ENCODE results near the gene CEACAM1.
"Not testable (repeated sequence)": the region's sequence is repeated elsewhere in the genome, so short reads cannot be mapped to it uniquely, and the experiment has no call there.

Gene CEACAM1

DNA sequence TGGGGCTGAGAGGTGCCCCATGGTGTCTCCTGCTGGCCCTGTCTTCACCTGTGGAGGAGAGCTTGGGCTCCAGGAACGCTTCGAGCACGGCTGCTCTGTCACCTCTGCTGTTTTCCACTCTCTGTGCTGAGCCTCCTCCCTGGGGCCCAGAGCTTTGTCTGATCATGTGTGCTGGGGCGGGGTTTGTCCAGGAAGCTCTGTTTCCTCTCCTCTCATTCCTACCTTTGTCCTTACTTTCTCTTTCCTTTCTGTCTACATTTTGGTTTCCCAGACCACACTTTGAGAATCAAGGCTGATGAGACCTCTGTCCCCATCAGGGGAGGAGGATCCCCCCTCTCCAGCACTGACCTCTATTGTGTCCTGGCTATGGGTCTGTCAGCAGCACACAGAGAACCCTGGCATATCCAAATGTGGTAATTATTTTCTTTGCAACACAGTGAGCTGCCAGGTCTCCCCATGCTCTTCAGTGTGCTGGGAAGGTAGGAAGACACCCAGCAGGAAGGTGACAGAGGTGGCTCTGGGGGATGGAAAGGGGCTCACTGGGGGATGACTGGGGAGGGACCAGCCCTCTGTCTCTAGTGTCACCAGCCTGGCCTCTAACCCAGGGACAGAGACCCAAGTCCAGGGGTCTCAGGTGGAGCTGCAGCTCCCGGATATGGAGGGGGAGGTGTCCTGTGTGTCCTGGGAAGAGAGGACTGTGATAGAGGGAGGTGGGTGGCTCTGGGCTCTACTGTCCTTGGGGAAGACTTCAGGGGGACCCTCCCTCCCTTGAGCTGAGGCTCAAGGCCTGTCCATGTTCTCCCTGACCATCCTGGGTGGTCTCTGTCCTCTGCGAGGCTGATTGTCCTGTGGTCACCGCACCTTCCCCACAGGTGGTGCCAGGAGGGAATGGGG is at the start of gene CEACAM1:
CEACAM1 (minus strand) TSS at position 128 of the 894 bp plus-strand sequence; CDS start at position 21, 107 bp downstream.
- peak; percentile 46 for DNase-seq (ENCODE audit: low read depth)

DNA sequence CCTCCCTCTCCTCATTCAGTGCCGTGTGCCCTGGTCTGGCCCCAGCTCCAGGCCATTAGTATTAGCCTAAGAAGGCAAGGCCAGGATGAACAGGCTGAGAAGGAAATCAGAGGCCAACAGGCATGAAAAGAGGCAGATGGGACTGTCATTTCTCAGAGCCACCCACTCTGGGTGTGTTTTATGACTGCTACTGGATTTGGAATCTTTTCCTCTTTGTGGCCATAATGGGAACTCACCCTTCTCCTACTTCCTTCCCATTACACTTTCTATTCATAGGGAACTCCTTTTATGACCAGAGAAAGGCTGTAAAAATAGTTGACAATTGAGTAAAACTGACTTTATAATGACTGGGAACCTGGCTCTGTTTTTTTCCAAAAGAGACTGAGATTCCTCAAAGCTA is 48.7 kb upstream of the CEACAM1 start:
- DNase-seq (ENCODE audit: low read depth), result no peak

DNA sequence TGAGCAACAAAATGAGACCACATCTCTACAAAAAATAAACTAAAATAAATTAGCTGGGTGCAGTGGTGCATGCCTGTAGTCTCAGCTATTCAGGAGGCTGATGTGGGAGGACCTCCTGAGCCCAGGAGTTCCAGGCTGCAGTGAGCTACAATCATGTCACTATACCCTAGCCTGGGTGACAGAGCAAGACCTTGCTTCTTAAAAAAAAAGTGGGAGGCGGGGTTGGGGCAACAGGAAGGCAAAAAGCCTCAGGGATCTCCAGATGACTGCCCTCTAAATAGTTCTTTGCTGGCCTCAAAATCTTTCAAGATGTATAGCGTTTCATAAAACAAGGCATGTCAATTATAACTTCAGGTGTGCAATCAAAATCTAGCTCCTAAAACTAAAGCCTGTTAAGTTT is 48.0 kb upstream of the CEACAM1 start:
- no peak for DNase-seq (ENCODE audit: low read depth)

DNA sequence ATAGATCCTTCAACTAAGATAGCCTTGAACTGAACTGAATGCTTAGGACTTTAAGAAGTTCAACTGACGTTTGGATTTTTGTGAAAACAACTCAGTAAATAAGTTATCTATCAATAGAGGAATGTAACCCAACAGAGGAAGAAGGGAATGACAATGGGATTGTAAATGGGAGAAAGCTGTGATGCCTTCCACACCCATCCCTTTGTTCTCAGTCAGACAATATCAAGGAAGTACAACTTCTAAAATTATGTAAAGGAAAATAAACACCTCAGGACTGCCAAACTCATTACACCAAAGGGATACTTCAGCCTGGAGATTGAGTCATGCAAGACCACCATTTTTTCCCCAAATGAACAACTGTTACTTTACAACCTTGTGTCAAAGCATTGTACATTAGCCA is 45.4 kb upstream of the CEACAM1 start:
- DNase-seq (ENCODE audit: low read depth), result no peak

DNA sequence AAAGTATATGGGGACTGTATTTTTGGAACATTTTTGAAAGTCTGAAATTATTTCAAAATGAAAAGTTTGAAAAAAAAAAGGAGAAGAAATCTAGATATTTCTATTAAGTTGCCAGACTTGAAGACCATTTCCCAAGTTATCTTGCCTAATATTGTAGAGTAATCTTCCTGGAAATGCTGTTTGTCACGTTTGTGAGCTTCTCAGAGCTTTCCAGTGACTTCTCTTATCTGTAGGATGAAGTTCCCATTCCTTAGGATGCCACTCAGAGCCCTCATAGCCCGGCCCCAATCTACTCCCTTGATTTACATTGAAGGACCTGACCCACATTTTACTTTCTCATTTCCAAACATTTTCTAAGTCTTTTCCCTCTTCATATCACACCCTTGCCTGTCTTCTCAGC is 42.8 kb upstream of the CEACAM1 start:
- DNase-seq (ENCODE audit: low read depth), result no peak

DNA sequence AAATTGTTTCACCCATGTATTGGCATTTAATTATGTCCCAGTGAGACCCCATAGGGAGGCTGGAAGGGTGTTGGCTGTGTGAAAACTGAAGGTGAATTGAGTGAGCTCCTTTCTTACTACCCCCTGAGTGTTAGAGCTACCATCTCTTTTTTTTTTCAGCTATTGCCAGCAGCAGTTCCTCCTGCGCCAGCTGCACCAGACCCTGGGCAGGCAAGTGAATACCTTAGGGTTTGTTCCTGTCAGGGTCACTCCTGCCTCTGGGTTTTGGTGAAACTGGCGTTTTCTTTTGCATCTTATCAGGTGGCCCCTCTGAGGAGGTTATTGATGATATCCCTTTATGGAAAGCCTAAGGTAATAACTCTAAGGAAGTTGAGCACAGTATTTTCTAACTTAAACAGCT is 40.9 kb upstream of the CEACAM1 start:
- DNase-seq (ENCODE audit: low read depth), result no peak

DNA sequence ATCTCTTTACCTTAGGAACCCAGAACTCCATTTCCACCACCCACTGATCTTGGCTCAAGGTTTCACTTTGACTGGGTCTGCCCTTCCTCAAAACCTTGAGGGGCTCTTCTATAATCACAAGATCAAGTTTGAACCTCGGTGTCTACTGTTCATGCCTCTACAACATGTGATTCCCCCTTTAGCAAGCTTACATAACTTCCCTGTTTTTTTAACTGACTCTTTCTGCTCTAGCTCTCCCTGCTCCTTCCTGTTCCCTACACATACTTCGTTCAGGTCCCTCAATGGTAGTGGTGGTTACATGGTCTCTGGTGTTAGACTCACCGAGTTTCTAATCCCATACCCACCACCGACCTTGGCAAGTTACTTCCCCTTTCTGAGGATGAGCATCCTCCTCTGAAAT is 39.7 kb upstream of the CEACAM1 start:
- no peak for DNase-seq (ENCODE audit: low read depth)

DNA sequence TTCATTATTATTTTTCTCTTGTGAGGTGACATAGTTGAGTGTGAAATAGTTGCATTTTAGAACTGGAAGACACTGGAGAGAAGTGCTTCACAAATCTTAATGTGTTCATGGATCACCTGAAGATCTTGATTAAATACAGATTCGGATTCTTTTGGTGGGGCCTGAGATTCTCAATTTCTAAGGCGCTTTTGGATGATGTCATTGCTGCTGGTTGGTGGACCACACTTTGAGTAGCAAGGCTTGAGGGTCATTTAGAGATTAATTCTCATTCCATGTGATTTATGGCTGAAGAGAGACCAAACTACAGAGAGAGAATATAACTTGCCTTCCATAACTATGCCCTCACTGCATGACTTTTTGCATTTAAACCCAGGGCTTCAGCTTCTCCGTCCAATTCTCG is 39.3 kb upstream of the CEACAM1 start:
- no peak for DNase-seq (ENCODE audit: low read depth)

DNA sequence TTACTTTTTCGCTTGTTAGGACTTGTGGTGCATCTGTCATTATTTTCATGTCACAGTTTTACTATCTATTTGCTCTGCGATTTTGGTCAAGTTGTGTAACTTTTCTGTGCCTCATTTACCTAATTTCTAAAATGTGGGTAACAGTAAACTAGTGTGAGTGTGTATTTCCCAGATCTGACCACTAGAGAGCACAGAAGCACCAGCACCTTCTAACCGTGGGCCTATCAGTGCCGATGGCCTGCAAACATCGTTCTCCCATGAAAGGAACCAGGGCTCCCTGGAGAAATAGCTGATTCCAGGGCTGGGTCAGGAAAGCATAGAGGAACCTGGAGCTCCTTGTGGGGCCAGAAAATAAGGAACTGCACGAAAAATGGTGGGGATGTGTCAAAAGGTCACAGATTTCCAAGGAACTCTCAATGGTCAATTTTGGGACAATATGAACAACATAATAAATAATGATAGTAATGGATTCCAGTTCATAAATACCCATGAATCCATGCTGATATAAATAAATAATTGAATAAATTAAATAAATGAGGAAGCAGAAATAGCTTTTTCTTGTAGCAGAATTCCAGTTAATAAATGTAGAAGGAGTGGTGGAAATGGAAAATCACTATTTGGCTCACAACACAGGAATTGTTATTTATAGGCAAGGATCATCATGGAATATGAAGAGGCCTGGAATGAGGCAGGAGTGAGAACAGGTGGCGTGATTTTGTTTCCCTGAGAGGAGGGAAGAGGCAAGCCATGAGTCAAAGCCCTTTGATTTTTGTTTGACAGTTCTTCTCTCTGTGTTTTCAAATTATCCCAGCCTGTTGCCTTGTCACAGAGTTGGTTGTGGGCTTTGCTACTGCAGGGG is 35.3 kb upstream of the CEACAM1 start:
- DNase-seq (ENCODE audit: low read depth), result no peak

DNA sequence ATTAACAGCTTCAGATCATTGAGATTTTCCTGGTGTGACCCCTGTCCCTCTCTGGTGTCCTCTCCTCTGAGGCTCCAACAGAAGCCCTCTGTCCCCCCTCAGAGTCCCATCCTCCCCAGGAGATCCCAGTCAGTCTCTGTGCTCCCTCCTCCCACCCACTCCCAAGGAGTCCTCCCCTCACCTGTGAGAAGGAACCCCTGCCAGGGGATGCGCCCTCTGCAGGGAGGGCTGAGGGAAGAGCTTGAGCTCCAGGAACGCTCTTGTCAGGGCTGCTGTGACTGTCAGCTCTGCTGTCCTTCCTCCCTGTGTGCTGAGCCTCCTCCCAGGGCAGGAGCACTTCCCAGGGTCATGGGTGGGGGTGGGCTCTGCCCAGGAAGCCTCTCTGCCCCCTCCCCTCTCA is 33.2 kb upstream of the CEACAM1 start:
- DNase-seq (ENCODE audit: low read depth), result no peak

DNA sequence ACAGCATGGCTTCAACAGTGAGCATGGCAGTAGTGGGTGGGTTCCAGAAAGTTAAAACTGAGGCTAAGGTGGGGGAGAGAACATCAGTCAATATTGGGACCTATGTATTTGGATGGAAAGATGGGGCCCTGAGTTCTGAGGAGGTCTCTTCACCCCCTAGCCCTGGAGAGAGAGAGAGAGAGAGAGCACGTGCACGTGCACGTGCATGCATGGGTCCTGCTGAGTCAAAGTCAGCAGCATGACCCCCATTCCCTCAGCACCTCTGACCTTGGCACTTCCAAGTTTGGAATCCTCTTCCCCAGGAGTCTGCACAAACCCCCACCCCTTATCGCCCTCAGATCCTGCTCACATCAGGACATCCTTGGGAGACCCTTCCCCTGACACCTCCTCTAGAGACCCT is 32.5 kb upstream of the CEACAM1 start:
- no peak for DNase-seq (ENCODE audit: low read depth)

DNA sequence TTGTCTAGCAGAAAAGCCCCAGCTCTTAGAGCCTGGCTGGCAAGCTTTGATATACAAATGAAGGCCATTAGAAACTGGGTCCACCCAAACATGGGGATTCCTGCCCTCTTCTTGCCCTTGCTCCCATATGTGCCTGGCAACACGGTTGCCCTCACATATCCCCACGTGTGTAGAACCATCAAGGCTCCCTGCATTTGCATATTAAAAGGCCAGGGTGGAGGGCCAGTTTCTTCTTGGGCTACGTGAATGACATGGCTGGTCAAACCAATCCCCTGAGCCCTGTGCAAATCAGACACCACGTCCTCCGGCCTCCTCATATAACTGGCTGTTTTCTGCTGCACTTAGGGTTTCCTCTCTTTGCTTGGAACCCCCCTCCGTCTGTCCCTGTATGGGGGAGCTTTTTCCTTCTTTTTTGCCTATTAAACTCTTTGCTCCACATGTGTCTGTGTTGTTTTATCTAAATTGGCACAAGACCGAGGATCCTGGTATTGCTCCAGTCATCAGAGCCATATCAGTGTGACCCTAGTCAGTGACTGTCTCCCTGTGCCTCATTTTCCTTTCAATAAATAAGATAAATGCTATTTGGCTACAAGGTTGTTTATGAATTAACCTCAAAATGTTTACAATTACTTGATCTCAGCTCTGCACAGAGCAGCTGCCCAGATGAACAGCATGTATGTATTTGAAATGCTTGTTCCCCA is 30.3 kb upstream of the CEACAM1 start:
- no peak for DNase-seq (ENCODE audit: low read depth)

DNA sequence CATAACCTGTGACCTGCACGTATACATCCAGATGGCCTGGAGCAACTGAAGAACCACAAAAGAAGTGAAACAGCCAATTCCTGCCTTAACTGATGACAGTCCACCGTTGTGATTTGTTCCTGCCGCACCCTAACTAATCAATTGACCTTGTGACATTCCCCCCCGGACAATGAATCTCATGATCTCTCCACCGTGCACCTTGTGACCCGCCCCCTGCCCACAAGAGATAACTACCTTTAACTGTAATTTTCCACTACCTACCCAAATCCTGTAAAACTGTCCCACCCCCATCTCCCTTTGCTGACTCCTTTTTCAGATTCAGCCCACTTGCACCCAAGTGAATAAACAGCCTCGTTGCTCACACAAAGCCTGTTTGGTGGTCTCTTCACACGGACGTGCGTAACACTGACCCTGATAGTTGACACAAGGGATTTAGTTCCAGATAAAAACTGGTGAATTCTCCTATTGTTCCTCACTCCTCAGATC is 29.1 kb upstream of the CEACAM1 start:
- DNase-seq (ENCODE audit: low read depth), result not testable (repeated sequence)

DNA sequence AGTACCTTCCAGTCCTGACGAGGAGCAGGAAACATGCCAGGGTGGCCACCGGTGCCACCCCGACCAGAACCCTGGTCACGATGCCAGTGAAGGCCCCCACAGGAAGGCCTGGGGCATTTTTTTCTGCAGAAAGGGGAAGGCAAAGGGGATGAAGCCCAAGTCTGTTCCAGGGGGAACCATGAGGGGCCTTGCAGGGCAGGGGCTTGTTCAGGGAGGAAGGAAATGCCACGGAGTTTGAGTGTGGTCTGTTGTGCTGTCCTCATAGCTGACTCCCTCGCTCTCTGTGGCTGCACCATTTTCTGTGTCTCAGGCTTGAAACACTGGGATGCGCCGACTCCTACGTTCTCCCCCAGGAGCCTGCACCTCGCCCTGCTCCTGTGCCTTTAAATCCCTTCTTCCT is 27.5 kb upstream of the CEACAM1 start:
- no peak for DNase-seq (ENCODE audit: low read depth)

DNA sequence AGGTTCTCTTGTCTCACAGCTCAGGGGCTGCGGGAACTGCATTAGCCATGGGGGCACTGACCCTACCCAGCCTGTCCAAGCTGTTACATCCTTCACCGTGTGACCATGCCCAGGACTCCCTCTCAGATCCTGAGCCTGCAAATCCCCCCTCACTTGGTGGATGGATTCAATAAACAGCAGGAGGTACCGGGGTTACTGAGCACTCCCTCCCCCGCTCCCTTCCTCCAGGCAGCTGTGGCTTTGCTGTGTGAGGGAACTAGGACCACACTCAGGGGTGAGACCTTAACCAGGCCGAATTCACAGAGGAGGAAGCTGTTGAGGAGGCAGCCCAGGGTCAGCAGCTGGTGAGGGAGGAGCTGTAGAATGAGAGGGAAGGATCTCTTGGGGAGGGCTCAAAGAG is 27.0 kb upstream of the CEACAM1 start:
- DNase-seq (ENCODE audit: low read depth), result no peak

DNA sequence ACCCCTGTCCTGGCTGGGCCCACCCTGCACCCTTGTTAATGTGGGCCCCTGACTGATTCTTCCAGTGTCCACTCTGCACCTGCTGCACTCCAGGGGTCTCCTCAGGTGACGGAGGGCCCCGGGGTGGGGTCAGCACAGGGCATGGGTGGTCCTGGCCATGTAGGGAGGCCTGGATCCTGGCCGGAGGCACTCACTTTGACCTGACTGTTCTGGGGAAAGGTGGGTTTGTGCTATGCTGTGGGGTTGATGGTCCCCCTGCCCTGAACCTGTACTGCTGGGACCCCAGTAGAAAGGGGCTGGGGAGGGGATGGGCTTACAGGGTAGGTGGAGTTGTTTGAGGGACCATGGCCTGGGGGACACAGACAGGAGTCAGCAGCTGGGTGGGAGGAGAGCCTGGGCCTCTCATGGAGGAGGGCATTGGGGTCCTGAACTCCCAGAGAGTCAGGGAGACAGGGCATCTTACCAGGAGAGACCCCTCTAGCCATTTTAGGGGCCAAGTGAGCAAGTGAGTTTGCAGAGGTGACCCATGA is 25.8 kb upstream of the CEACAM1 start:
- no peak for DNase-seq (ENCODE audit: low read depth)

DNA sequence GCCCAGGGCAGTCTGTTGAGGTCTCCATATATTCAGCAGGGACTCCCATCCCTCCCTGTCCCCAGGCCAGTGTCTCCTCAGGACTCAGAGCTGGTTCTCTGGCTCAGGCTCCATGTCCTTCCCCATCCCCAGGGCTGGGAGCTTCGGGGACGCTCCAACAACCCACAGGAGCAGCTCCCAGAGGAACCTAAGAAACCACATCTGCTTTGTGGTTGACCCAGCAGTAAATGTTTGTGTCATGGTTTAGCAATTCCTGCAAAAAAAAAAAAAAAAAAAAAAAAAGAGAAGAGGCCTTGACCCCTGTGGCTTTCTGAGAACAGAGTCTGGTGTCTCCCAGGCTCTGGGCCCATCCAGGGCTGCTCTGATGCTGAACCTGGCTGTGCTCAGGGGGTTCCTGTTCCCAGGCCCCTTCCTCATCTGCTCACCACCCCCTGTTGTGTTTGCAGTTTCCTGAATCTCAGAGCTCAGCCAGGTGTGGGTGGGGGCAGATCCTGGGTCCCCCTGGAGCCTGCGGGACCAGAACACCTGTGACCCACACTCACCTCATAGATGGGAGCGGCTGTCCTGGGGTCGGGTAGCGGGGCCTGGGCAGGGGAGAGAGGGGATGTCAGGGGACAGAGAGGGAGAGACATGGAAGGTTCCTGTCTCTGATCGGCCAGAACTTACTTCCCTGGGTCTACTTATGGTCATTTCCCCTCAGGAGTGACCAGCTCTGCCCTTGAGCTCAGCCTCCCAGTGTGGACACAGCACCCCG is 25.2 kb upstream of the CEACAM1 start:
- DNase-seq (ENCODE audit: low read depth), result no peak

DNA sequence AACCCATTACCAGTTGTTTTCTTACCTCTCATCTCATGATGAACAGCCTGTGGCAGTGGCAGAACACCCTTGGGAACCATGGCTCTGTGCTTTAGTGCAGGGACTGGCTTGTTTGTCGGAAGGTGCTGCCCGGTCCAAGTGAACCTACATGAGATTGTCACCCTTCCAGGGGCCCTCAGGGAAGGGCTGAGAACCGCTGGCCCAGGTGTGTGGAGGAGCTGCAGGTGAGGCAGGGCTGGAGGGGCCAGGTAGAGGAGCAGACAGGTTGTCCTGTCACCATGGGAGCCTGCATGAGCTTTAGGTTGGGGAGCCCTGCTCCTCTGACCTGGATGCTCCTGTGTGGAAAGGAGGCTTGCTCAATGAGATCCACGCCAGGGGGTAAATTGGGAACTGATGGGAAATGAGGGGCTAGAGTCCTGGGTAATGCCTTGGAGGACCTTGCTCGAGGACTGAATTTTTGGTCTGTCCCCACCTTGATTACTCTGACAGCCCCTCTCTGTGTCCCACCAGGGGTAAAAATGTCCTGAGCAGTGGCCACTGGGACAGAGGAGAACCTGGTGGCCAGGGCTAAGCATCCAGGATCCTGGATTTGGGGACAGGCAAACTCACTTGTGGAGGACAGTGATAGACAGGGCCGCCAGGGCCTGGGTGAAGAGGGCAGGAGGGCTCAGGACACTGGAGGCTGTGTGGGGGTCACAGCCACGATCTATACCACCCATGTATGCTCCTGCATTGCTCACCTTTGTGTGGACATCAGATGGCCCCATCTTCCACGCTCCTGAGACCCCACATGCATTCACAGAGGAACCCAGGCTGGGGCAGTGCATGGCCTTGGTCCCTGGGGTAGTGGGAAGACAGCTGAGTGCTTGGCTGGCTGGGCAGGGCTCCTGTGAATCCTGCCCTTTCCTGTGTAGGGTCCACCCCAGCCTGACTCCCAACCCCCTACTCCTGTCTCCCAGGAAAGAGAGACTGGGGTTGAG is 24.1 kb upstream of the CEACAM1 start:
- DNase-seq (ENCODE audit: low read depth), result no peak

DNA sequence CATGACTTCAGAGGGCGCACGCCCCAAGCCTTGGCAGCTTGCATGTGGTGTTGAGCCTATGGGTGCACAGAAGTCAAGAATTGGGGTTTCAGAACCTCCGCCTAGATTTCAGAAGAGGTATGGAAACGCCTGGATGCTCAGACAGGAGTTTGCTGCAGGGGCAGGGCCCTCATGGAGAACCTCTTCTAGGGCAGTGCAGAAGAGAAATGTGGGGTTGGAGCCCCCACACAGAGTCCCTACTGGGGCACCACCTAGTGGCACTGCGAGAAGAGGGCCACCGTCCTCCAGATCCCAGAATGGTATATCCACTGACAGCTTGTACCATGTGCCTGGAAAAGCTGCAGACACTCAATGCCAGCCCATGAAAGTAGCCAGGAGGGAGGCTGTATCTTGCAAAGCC is 22.2 kb upstream of the CEACAM1 start:
- not testable (repeated sequence) for DNase-seq (ENCODE audit: low read depth)

DNA sequence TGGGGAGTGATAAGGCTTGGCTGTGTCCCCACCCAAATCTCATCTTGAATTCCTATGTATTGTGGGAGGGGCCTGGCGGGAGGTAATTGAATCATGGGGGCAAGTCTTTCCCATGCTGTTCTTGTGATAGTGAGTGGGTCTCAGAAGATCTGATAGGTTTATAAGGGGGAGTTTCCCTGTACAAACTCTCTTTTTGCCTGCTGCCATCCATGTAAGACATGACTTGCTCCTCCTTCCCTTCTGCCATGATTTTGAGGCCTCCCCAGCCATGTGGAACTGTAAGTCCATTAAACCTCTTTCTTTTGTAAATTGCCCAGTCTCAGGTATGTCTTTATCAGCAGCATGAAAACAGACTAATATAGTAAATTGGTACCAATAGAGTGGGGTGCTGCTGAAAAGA is 20.8 kb upstream of the CEACAM1 start:
- DNase-seq (ENCODE audit: low read depth), result not testable (repeated sequence)

Data from stimulated activated CD4-positive, alpha-beta T cell treated with anti-CD3 and anti-CD28 coated beads, Interleukin-2, amount 100 ng/mL, for 4 hours (primary cell).